T47D (cell line): ENCODE measurements around the gene GTF2A1L.
A peak's percentile ranks its signal among the peaks of the same experiment; 100 is the strongest.

Experiments
- DNase-seq, 2 experiments: peaks; one replicate each; pipeline versions ENCODE4 v3.0.0 to v3.0.0-alpha.2; 2011 to 2012; ENCODE audit warnings: low read depth in 1 of 2, low spot score in 1 of 2
- JUND ChIP-seq: IDR thresholded peaks from 2 replicates; pipeline ENCODE4 v1.6.1; 2012; ENCODE audit warnings: low read depth
- in situ Hi-C: cut with HindIII; loops from 2 replicates; pipeline ENCODE4 v1.10.0; 2016; ENCODE audit warnings: low sequenced_read_pairs, low pct_unique_long_range_greater_than_20kb

GTF2A1L gene, protein sequence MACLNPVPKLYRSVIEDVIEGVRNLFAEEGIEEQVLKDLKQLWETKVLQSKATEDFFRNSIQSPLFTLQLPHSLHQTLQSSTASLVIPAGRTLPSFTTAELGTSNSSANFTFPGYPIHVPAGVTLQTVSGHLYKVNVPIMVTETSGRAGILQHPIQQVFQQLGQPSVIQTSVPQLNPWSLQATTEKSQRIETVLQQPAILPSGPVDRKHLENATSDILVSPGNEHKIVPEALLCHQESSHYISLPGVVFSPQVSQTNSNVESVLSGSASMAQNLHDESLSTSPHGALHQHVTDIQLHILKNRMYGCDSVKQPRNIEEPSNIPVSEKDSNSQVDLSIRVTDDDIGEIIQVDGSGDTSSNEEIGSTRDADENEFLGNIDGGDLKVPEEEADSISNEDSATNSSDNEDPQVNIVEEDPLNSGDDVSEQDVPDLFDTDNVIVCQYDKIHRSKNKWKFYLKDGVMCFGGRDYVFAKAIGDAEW

DNA sequence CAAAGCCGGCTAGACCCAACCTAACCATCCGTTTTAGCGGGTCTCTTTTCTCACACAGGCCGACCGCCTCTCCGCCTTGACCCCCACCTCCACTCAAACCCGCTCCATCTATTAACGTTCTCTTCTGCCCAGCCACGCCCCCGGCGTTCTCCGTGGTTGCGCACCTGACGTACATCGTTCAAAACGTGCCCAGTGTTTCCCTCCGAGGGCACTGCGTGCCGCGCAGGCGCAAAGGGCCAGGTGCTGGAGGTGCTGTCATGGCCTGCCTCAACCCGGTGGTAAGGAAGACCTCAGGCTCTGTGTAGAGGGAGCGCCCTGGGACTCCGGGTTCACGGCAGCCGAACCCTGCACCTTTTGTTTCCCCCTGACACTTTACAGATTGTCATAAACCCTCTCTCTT, at the start of gene GTF2A1L:
GTF2A1L (plus strand) TSS at position 239 of the 400 bp plus-strand sequence; CDS start at position 258, 19 bp downstream.
- DNase-seq = no peak
- in situ Hi-C loops = no loop called here
- TF ChIP-seq JUND = no peak

DNA sequence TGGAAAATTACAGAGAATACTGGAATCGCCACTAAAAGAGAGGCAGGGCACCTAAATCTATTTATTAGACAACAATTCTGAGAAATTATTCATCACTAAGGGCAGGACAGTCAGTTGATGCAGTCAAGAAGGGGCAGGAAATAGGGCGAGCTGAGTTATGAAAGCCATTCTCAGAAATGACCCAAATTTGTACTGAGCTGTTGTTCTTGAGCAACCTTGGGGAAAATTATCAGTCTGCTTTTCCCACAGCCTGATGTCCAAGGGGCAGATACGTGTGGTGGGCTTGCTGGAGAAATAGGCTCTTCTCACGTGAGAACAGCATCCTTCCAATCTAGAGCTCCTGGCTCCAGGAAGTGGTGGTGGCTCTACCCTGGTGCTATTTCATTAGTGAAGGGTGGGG, 49.1 kb upstream of the GTF2A1L start:
- DNase-seq = no peak
- in situ Hi-C loops = no loop called here
- TF ChIP-seq JUND = no peak

DNA sequence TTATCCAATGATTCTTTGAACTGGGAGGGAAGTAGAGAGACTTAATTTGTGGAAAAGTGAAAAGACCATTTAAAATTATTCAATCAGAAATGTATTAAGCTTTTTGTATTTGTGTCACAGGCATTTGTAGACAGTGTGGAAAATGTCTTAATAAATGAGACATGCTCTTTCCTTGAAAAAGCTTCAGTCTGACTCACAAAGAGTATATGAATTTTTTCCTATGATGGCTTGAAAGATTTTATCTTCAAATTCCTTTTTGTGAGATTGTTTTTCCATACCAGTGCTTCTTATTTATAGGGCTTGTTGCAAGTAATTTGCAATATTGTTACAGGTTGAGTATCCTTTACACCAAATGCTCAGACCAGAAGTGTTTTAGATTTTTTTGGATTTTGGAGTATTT, 48.2 kb upstream of the GTF2A1L start:
- TF ChIP-seq JUND = no peak
- in situ Hi-C loops = no loop called here
- DNase-seq = no peak

DNA sequence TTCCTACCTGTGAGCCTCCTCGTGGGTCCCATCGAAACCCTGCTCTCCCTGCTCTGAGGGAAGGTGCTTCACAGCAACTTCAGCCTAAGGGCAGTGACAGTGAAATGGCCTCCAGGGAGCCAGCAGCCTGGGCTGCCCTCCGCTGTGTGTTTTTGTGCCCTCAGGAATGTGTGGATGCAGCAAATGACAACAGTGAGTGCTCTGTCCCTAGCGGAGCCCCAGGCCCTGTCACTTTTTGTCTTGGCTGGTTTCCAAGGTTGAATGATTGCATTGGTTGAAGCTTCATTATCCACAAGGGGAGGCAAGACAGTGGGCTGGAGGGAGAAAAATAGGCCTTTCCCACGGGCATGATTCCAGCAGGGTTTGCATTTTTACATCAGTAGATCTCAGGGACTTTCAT, 44.8 kb upstream of the GTF2A1L start:
- TF ChIP-seq JUND = no peak
- peak in 1 of 2 experiments; percentile 17 for DNase-seq
- in situ Hi-C loops = no loop called here

DNA sequence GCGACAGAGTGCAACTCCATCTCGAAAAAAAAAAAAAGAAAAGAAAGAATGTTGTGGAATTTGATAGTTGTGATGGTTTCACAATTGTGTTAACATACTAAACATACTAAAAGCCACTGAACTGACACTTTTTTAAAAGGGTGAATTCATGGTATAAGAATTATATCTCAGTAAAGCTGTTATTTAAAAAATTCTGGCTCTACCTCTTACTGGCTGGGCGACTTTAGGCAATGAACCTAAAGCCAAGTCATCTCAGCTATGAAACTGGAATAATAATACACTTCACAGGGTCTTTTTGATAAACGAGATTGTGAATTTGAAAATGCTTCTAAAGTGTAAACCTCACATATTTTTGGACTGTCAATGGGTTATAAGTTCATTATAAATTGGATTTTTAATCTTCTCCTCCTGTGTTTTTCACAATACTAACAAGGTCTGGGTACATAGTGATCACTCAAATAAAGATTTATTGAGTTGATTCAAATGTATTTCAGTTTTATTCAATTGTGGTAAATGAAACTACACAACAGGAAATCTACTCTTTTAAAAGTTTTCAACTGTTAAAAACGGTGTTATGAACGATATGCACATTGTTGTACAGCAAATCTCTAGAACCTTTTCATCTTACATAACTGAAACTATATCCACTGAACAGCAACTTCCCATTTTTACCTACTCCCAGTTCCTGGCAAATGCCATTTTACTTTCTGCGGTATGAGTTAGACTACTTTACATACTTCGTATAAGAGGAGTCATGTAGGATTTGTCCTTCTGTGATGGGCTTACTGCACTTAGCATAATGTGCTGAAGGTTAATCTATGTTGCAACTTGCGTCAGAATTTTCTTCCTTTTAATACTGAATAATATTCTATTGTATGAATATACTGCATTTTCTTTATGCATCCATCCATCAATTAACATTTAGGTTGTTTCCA, 43.0 kb upstream of the GTF2A1L start:
- no peak for TF ChIP-seq JUND
- no peak for DNase-seq
- in situ Hi-C loops = no loop called here

DNA sequence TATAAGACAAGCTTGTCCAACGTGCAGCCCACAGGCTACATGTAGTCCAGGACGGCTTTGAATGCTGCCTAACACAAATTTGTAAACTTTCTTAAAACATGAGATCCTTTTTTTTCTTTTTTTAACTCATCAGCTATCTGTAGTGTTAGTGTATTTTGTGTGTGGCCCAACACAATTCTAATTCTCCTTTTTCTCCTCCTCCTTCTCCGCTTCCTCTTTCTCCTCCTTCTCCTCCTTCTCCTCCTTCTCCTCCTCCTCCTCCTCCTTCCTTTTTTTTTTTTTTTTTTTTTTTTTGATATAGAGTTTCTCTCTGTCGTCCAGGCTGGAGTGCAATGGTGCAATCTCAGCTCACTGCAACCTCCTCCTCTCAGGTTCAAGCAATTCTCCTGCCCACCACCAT, 39.3 kb upstream of the GTF2A1L start:
- DNase-seq = no peak
- TF ChIP-seq JUND = no peak
- in situ Hi-C loops = no loop called here

DNA sequence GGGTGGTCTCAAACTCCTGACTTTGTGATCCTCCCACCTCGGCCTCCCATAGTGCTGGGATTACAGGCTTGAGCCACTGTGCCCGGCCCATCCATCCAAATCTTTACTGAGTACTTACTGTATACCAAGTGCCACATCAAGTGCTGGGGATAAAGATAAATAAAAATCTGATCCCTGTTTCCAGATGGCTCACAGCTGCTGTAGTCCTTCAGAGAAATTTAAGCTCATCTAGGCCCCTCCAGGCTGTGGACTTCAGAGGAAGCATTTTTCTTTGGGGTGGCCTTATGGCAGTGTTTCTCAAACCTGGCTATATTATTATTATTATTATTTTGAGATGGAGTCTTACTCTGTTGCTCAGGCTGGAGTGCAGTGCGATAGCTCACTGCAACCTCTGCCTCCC, 33.7 kb upstream of the GTF2A1L start:
- no peak for DNase-seq
- in situ Hi-C loops = no loop called here
- no peak for TF ChIP-seq JUND

DNA sequence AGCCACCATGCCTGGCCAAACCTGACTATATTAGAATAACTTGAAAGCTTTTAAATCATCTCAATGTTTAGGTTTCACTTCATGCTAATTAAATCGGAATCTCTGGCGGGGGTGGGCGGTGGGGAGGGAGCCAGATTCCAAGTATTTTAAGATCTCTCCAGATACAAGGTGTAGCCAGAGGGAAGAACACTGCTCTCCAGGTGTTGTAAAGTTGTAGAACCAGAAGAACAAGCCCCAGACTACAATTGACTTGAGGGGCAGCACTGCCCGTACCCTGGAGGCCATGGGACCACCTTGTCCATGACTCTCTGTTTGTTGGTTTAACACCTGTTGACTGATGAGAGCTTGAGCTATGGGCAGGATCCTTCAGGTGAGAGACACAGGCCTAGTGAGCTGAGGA, 33.1 kb upstream of the GTF2A1L start:
- peak in 1 of 2 experiments; percentile 11 for DNase-seq
- in situ Hi-C loops = no loop called here
- no peak for TF ChIP-seq JUND

DNA sequence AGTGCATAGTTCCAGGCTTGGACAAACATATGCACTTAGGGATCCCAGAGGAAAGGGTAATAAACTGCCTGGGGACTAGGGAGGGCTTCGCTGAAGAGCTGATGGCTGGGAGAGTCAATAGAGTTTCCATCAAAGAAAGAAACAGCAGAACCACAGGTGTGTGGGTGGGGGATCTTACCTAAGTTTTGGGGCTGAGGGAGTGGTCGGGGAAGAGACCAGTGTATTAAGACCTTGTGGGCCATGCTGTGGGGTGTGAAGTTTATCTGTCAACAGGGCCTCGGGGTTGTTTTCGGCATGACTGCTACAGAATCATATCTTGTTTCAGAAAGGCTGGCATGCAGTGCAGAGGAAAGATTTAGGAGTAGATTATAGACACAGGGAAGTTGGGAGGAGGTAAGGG, 31.2 kb upstream of the GTF2A1L start:
- no peak for TF ChIP-seq JUND
- in situ Hi-C loops = no loop called here

DNA sequence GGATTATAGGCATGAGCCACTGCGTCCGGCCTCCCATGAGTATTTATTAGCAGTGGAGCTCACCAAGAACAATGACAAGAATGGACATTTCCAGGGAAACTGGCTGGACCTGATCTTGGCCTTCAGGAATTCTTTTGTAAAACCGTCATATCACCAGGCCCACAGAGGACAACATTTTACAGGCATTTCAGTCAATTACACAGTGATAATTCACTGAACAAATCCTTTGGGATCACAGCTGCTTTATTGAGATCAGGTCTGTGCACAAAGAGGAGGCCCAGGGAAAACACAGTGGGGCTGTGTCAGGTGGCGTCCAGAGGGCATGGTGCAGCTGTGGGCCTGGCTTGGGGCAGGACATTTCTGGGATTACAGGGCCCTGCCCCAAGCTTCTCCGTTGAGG, 30.1 kb upstream of the GTF2A1L start:
- TF ChIP-seq JUND = no peak
- in situ Hi-C loops = no loop called here
- peak in 1 of 2 experiments; percentile 36 for DNase-seq

More for the DNA sequence above, 31.2 kb upstream of the GTF2A1L start:
- no peak for DNase-seq

DNA sequence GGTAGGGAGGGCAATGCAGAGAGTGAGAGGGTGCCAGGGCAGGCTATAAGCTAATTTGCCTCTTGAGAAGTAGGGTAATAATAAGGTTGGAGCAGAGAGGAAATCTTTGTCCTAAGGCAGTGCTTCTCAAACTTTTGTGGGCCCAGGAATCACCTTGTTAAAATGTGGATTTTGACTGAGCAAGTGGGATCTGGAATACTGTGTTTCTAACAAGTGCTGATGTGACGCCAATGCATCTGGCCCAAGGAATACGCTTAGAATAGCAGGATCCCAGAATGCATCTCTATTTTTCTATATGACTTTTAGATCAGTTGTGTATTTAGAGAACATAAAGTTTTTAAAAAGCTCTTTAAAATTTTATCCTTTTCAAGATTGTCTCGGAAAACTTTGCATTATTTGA, 29.7 kb upstream of the GTF2A1L start:
- in situ Hi-C loops = no loop called here
- DNase-seq = no peak
- no peak for TF ChIP-seq JUND

DNA sequence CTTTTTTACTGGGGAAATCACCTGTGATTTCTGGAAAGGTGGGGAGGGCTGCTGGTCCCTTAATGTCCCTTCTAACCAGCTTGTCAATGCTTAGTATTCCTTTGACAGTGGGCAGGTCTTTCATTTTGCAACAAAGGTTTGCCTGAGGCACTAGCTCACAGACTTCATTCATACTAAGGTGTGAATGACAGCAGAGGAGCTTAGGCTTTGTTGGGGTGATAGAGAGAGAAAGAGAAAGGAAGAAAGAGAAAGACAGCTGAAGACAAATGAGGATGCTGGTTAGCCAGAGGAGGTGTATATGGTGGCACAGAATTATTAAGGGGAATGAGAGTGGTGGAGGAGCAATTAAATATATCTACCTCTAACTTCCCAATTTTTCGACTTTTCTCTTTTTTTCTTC, 28.9 kb upstream of the GTF2A1L start:
- DNase-seq = no peak
- in situ Hi-C loops = no loop called here
- no peak for TF ChIP-seq JUND

DNA sequence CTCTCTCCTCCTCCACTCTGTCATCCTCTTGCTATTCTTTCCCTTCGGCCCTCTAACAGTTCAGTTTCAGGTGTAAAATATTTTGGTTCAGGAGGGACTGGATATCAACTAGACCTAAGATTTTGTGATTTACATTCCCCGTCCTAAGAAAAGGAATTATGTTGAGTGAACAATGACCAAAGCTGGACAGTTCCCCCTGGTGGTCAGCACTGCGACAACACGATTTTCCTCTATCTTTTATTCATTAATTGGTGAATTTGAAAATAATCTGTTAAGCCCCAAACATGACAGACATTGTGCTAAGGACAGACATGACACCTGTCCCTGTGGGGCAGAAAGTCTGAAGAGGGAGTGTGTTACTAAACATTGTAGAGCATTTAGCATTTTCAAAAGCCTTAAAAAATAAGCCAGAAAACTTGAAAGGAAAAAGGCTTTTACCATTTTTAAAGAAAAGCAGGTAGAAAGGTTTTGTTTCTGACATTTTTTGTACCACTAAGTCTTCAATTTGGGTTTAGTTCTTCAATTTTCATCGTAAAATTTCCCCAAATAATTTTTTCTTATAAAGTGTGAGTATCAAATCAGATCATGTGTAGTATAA, 28.4 kb upstream of the GTF2A1L start:
- peak in 1 of 2 experiments; percentile 36 for DNase-seq
- in situ Hi-C loops = no loop called here

More for the DNA sequence above, 28.4 kb upstream of the GTF2A1L start:
- TF ChIP-seq JUND = no peak
